B cell (primary cell): ENCODE results near the gene CMYA5. TPM values are rescaled to one million over a fixed set of nuclear protein-coding genes. Genes with fewer than 3 reads are reported as not detected.

Source experiments
- ATAC-seq: fragments of 200-7000 bp; cut with Tn5 transposase; one replicate; pipeline ENCODE4 v1.10.0; 2021; ENCODE audit warnings: low read depth, mild to moderate bottlenecking, moderate number of reproducible peaks, moderate library complexity
- CTCF ChIA-PET: fragments of 350-600 bp; sonication (Branson Sonifier 250); formaldehyde crosslinking; loops from one replicate; lab custom pipeline; 2021; ENCODE audit warnings: antibody characterized with exemption, inconsistent platforms; lab: Charles Lee
- POLR2A ChIA-PET: fragments of 350-600 bp; sonication (Branson Sonifier 250); formaldehyde crosslinking; loops from one replicate; lab custom pipeline; 2021; ENCODE audit warnings: antibody characterized with exemption; lab: Charles Lee
- DNase-seq: peaks from one replicate; pipeline ENCODE4 v3.0.0; 2013
- H2AFZ ChIP-seq: 2 replicates; pipeline ENCODE4 v1.6.1; 2012; ENCODE audit warnings: mild to moderate bottlenecking, low read depth, low read length; ENCODE audit not compliant: insufficient read depth, poor library complexity, severe bottlenecking
- H3K27ac ChIP-seq, 2 donors: 1 replicate in 1 of 2; 2 replicates in 1 of 2; pipeline ENCODE4 v1.5.1; 2012 to 2013; ENCODE audit warnings: low read length in 2 of 2, mild to moderate bottlenecking in 2 of 2, moderate library complexity in 1 of 2
- H3K27me3 ChIP-seq, 4 experiments: fragments of 200-600 bp in 1 of 4; sonication (generic) in 1 of 4; replicated peaks in 1 of 4; 1 replicate in 2 of 4; 2 replicates in 2 of 4; pipeline versions ENCODE4 v1.6.1 to v1.7.0; 2013 to 2016; ENCODE audit warnings: low read length in 3 of 4, mild to moderate bottlenecking in 2 of 4, mixed read lengths in 1 of 4, moderate library complexity in 1 of 4; ENCODE audit not compliant: insufficient read depth in 4 of 4, control insufficient read depth in 3 of 4; ENCODE audit errors: control extremely low read depth in 1 of 4
- H3K36me3 ChIP-seq, 2 experiments: replicated peaks in 1 of 2; 1 replicate in 1 of 2; 2 replicates in 1 of 2; pipeline versions ENCODE4 v1.6.1 to v1.7.1; 2013; ENCODE audit warnings: low read length in 1 of 2; ENCODE audit not compliant: insufficient read depth in 2 of 2, control insufficient read depth in 1 of 2; ENCODE audit errors: control extremely low read depth in 1 of 2, extremely low read depth in 1 of 2
- H3K4me1 ChIP-seq, 2 donors: fragments of 200-600 bp in 1 of 2; sonication (generic) in 1 of 2; 1 replicate in 1 of 2; 2 replicates in 1 of 2; pipeline versions ENCODE4 v1.5.1 to v1.6.1; 2013 to 2017; ENCODE audit warnings: low read length in 2 of 2; ENCODE audit not compliant: control insufficient read depth in 2 of 2, insufficient read depth in 2 of 2
- H3K4me2 ChIP-seq: replicated peaks from 2 replicates; pipeline ENCODE3; 2012; ENCODE audit warnings: mild to moderate bottlenecking, low read depth, low read length; ENCODE audit not compliant: poor library complexity, severe bottlenecking
- H3K4me3 ChIP-seq, 5 experiments: fragments of 200-600 bp in 1 of 5; sonication (generic) in 1 of 5; 1 replicate in 3 of 5; 2 replicates in 2 of 5; pipeline versions ENCODE4 v1.5.1 to v1.7.0; 2011 to 2016; ENCODE audit warnings: low read length in 4 of 5, mild to moderate bottlenecking in 4 of 5, low read depth in 2 of 5, control low read depth in 1 of 5, moderate library complexity in 1 of 5; ENCODE audit not compliant: insufficient read depth in 1 of 5; ENCODE audit errors: control extremely low read depth in 1 of 5, extremely low read depth in 1 of 5
- H3K79me2 ChIP-seq: fragments of 200-600 bp; sonication (generic); one replicate; pipeline ENCODE4 v1.6.0; 2016; ENCODE audit warnings: low read length; ENCODE audit not compliant: control insufficient read depth, insufficient read depth
- H3K9ac ChIP-seq: fragments of 200-600 bp; sonication (generic); 2 replicates; pipeline ENCODE4 v1.6.1; 2017; ENCODE audit warnings: mild to moderate bottlenecking, low read length, moderate library complexity
- H3K9me3 ChIP-seq, 3 donors: one replicate each; pipeline versions ENCODE4 v1.6.1 to v1.7.1; 2013; ENCODE audit warnings: low read length in 2 of 3; ENCODE audit not compliant: control insufficient read depth in 2 of 3, insufficient read depth in 1 of 3; ENCODE audit errors: control extremely low read depth in 1 of 3
- H4K20me1 ChIP-seq: 2 replicates; pipeline ENCODE4 v1.6.0; 2012; ENCODE audit warnings: mild to moderate bottlenecking, low read length; ENCODE audit not compliant: insufficient read depth, control insufficient read depth, poor library complexity, severe bottlenecking
- H3K27ac Mint-ChIP-seq: one replicate; pipeline ENCODE4 v1.8.0; 2021; ENCODE audit warnings: mixed read lengths
- H3K27me3 Mint-ChIP-seq: one replicate; pipeline ENCODE4 v1.8.0; 2021; ENCODE audit warnings: mixed read lengths
- H3K4me1 Mint-ChIP-seq: one replicate; pipeline ENCODE4 v1.8.0; 2021; ENCODE audit warnings: mixed read lengths
- H3K4me3 Mint-ChIP-seq: one replicate; pipeline ENCODE4 v1.8.0; 2021; ENCODE audit warnings: mixed read lengths
- H3K9me3 Mint-ChIP-seq: one replicate; pipeline ENCODE4 v1.8.0; 2022; ENCODE audit warnings: mixed read lengths; ENCODE audit not compliant: insufficient read depth
- EZH2 ChIP-seq: IDR thresholded peaks from 2 replicates; pipeline ENCODE4 v1.6.1; 2012; ENCODE audit warnings: borderline replicate concordance, low read depth, mild to moderate bottlenecking, moderate library complexity, low read length; ENCODE audit not compliant: insufficient read depth, poor library complexity, severe bottlenecking
- WGBS: methylation state at CpG from one replicate; pipeline ENCODE4 v1.1.5; 2013; ENCODE audit warnings: missing lambda C conversion rate; ENCODE audit not compliant: insufficient coverage; 5-methylcytosine and 5-hydroxymethylcytosine counted together
- intact Hi-C: fragments of 100-400 bp; cut with micrococcal nuclease; formaldehyde crosslinking; loops from one replicate; pipeline ENCODE4 v1.10.0; 2022
- polyA plus RNA-seq: library from polyadenylated mRNA; depleted of rRNA; stranded (reverse); fragments of >200 nt; gene quantifications from 2 replicates; pipeline ENCODE4 v1.2.3, GENCODE V29; 2012
- total RNA-seq, 2 donors: library from RNA; stranded (reverse); fragments of 120-200 nt in 1 of 2; gene quantifications; 1 replicate in 1 of 2; 2 replicates in 1 of 2; pipeline versions ENCODE4 v1.2.3 to v1.2.4, GENCODE V29; 2013 to 2022
- TF ChIP-seq, protein P1 (sequence below): fragments of 200-600 bp; IDR thresholded peaks from one replicate; pipeline ENCODE4 v1.8.0; 2022; ENCODE audit warnings: antibody characterized with exemption, mild to moderate bottlenecking

CMYA5 gene
- total and polyA plus RNA-seq, 2 donors (not counting 1 experiment from before 2014, with no cell fraction given): 0.01 to 0.25 TPM

DNA sequence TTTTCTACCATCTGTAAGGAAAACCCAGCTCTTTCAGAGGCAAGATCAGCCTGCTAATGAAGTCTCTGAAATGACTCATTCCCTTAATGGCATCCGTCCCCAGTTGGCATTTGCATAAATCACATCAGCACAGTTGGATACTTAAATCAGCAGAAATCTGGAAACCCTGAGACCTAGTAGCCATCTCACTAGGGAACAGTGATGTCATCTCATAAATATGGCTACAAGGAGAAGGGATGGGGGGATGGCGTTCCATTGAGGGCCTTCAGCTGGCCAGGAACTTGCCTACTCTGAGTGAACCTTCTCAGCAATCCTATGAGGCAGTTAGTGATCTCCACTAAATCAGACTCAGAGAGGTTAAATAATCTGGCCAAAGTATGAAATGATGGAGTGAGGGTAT lies 81.8 kb downstream of the CMYA5 start:
- Mint-ChIP-seq H3K4me3 (no peak overlapping the region), H3K27ac (no peak overlapping the region), H3K4me1 (no peaks in the 10 kb centered on the region), H3K9me3 (no peaks in the 10 kb centered on the region), H3K27me3 (peaks cover 19% of the 10 kb centered on the region)
- H3K9ac ChIP-seq: no peak overlapping the region
- H4K20me1 ChIP-seq: no peaks in the 10 kb centered on the region
- H3K27ac ChIP-seq: no peak overlapping the region
- H3K27me3 ChIP-seq: peaks cover 0 to 2% (median 0%) of the 10 kb centered on the region in 4 experiments
- POLR2A ChIA-PET: no interaction called here
- H3K4me1 ChIP-seq: no peaks in the 10 kb centered on the region
- no peaks in the 10 kb centered on the region for H3K79me2 ChIP-seq
- peaks cover 0 to 13% (median 0%) of the 10 kb centered on the region in 3 donors for H3K9me3 ChIP-seq
- TF ChIP-seq, protein P1, sequence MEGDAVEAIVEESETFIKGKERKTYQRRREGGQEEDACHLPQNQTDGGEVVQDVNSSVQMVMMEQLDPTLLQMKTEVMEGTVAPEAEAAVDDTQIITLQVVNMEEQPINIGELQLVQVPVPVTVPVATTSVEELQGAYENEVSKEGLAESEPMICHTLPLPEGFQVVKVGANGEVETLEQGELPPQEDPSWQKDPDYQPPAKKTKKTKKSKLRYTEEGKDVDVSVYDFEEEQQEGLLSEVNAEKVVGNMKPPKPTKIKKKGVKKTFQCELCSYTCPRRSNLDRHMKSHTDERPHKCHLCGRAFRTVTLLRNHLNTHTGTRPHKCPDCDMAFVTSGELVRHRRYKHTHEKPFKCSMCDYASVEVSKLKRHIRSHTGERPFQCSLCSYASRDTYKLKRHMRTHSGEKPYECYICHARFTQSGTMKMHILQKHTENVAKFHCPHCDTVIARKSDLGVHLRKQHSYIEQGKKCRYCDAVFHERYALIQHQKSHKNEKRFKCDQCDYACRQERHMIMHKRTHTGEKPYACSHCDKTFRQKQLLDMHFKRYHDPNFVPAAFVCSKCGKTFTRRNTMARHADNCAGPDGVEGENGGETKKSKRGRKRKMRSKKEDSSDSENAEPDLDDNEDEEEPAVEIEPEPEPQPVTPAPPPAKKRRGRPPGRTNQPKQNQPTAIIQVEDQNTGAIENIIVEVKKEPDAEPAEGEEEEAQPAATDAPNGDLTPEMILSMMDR: no peak
- no peak for TF ChIP-seq EZH2
- no peak overlapping the region for H3K4me2 ChIP-seq
- 60% methylated on average over 1 of the region's 2 CpGs for WGBS
- intact Hi-C loops: no loop called here
- no peak overlapping the region for H3K4me3 ChIP-seq
- ATAC-seq (no peak), DNase-seq (no peak)
- CTCF ChIA-PET: no interaction called here
- no peak overlapping the region for H2AFZ ChIP-seq
- H3K36me3 ChIP-seq: no peaks in the 10 kb centered on the region

DNA sequence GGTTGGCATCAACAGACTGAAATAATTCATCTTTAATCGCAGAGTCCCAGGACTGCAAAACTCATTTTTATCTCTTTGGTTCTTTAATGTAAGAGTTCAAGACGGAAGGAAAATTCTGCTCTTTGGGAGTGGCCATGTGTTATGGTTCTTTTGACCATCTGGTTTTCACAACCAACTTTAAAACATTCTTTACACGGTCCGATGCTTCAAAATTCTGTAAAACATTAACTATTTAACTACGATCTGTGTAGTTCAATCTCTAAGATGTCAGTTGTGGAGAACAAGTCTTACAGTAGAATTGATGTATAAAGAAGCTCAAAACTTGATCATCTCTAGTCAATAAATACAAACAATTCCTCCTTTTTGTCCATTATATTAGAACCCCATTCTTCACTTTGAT lies 83.0 kb downstream of the CMYA5 start:
- ChIA-PET CTCF (no interaction called here), POLR2A (no interaction called here)
- H3K79me2 ChIP-seq: no peaks in the 10 kb centered on the region
- no peaks in the 10 kb centered on the region for H3K4me1 ChIP-seq
- no peak overlapping the region for H3K4me3 ChIP-seq
- H3K27me3 ChIP-seq: peaks cover 0 to 2% (median 0%) of the 10 kb centered on the region in 4 experiments
- Mint-ChIP-seq H3K27me3 (peaks cover 19% of the 10 kb centered on the region), H3K9me3 (no peaks in the 10 kb centered on the region), H3K4me3 (no peak overlapping the region), H3K27ac (no peak overlapping the region), H3K4me1 (no peaks in the 10 kb centered on the region)
- no peak overlapping the region for H3K27ac ChIP-seq
- H3K9ac ChIP-seq: no peak overlapping the region
- no peak overlapping the region for H2AFZ ChIP-seq
- DNase-seq (no peak), ATAC-seq (no peak)
- no peak overlapping the region for H3K4me2 ChIP-seq
- TF ChIP-seq, protein P1: no peak
- no peak for TF ChIP-seq EZH2
- intact Hi-C loops: no loop called here
- peaks cover 0 to 13% (median 0%) of the 10 kb centered on the region in 3 donors for H3K9me3 ChIP-seq
- no CpG with 5 or more reads among the region's 5 CpGs for WGBS
- no peaks in the 10 kb centered on the region for H4K20me1 ChIP-seq
- H3K36me3 ChIP-seq: no peaks in the 10 kb centered on the region
